Keratinocyte (primary cell): ENCODE measurements around the gene SAMD10. TPM values are rescaled to one million over a fixed set of nuclear protein-coding genes. Genes with fewer than 3 reads are reported as not detected.
A peak's percentile ranks its signal among the peaks of the same experiment; 100 is the strongest.

Experiments
- DNase-seq: peaks from one replicate; pipeline ENCODE4 v3.0.0-alpha.2; 2011; ENCODE audit warnings: low read depth, missing footprints, low spot score
- FAIRE-seq: peaks from 2 replicates; lab custom pipeline; 2011; peaks lifted over from hg19 to GRCh38; lab: Jason Lieb, UNC
- H2AFZ ChIP-seq: 2 replicates; pipeline ENCODE4 v1.6.0; 2012; ENCODE audit warnings: low read length, control low read depth, inconsistent platforms; ENCODE audit not compliant: control insufficient read depth
- H3K27ac ChIP-seq: 2 replicates; pipeline ENCODE4 v1.5.1; 2011; ENCODE audit warnings: low read length; ENCODE audit not compliant: control insufficient read depth, insufficient read depth
- H3K27me3 ChIP-seq: 3 replicates; pipeline ENCODE4 v1.6.0; 2011; ENCODE audit warnings: low read length; ENCODE audit not compliant: control insufficient read depth, insufficient read depth; ENCODE audit errors: extremely low read depth
- H3K36me3 ChIP-seq, 2 experiments: 2 replicates in 1 of 2; 3 replicates in 1 of 2; pipeline ENCODE4 v1.5.1; 2011; ENCODE audit warnings: low read length in 2 of 2, mild to moderate bottlenecking in 1 of 2; ENCODE audit not compliant: control insufficient read depth in 2 of 2, insufficient read depth in 2 of 2; ENCODE audit errors: extremely low read depth in 1 of 2
- H3K4me1 ChIP-seq: 3 replicates; pipeline ENCODE4 v1.5.1; 2011; ENCODE audit warnings: low read length; ENCODE audit not compliant: control insufficient read depth, insufficient read depth; ENCODE audit errors: extremely low read depth
- H3K4me2 ChIP-seq: 3 replicates; pipeline ENCODE4 v1.6.0; 2011; ENCODE audit warnings: low read depth, low read length; ENCODE audit not compliant: control insufficient read depth, insufficient read depth; ENCODE audit errors: extremely low read depth
- H3K4me3 ChIP-seq, 3 experiments: fragments of 200-600 bp in 1 of 3; sonication (generic) in 1 of 3; 2 replicates in 2 of 3; 3 replicates in 1 of 3; pipeline ENCODE4 v1.5.1; 2011 to 2016; ENCODE audit warnings: low read length in 3 of 3, mild to moderate bottlenecking in 3 of 3, control low read depth in 2 of 3, inconsistent platforms in 1 of 3, low read depth in 1 of 3, mixed read lengths in 1 of 3, mixed run types in 1 of 3, moderate library complexity in 1 of 3; ENCODE audit not compliant: control insufficient read depth in 2 of 3, insufficient read depth in 2 of 3; ENCODE audit errors: extremely low read depth in 1 of 3
- H3K79me2 ChIP-seq: 2 replicates; pipeline ENCODE4 v1.6.0; 2012; ENCODE audit warnings: low read length; ENCODE audit not compliant: control insufficient read depth, insufficient read depth
- H3K9ac ChIP-seq: 3 replicates; pipeline ENCODE4 v1.6.0; 2011; ENCODE audit warnings: low read length; ENCODE audit not compliant: control insufficient read depth, insufficient read depth; ENCODE audit errors: extremely low read depth
- H3K9me1 ChIP-seq: 3 replicates; pipeline ENCODE4 v1.6.0; 2011; ENCODE audit warnings: low read length; ENCODE audit not compliant: control insufficient read depth, insufficient read depth; ENCODE audit errors: extremely low read depth
- H3K9me3 ChIP-seq: 2 replicates; pipeline ENCODE4 v1.5.1; 2012; ENCODE audit warnings: low read depth, low read length; ENCODE audit not compliant: control insufficient read depth
- H4K20me1 ChIP-seq: 3 replicates; pipeline ENCODE4 v1.6.0; 2011; ENCODE audit warnings: low read length; ENCODE audit not compliant: control insufficient read depth, insufficient read depth; ENCODE audit errors: extremely low read depth
- CTCF ChIP-seq, 3 experiments: IDR thresholded peaks in 1 of 3; conservative IDR thresholded peaks in 1 of 3; optimal IDR thresholded peaks in 1 of 3; 2 replicates in 2 of 3; 3 replicates in 1 of 3; pipeline versions ENCODE3 to v1.5.1; 2011; ENCODE audit warnings: low read length in 3 of 3, mild to moderate bottlenecking in 3 of 3, moderate library complexity in 2 of 3, control low read depth in 1 of 3, inconsistent platforms in 1 of 3; ENCODE audit not compliant: insufficient read depth in 2 of 3; ENCODE audit errors: extremely low read depth in 1 of 3
- EZH2 ChIP-seq: IDR thresholded peaks from one replicate; pipeline ENCODE4 v1.6.1; 2012; ENCODE audit warnings: inconsistent platforms, mild to moderate bottlenecking, low read length, moderate library complexity
- dilution Hi-C: fragments of 300-500 bp; cut with MboI; formaldehyde crosslinking; loops from one replicate; pipeline ENCODE4 v1.7.0; 2020; ENCODE audit warnings: low sequenced_read_pairs; ENCODE audit not compliant: extremely low pct_ligation_motif_present
- polyA plus RNA-seq, 5 experiments: library from polyadenylated mRNA; depleted of rRNA in 3 of 5; stranded (reverse) in 3 of 5; stranded (forward) in 1 of 5; unstranded in 1 of 5; fragments of >200 nt; gene quantifications; 1 replicate in 1 of 5; 2 replicates in 3 of 5; 3 replicates in 1 of 5; pipeline versions ENCODE4 v1.2.1 to v1.2.3, GENCODE V29; 2011 to 2012; ENCODE audit warnings: missing spikeins in 2 of 5, low read depth in 1 of 5, low replicate concordance in 1 of 5

The SAMD10 gene
- polyA plus RNA-seq, 1 donor (not counting 4 experiments of a cell fraction or from before 2014, with no cell fraction given) = 0.45 TPM

DNA sequence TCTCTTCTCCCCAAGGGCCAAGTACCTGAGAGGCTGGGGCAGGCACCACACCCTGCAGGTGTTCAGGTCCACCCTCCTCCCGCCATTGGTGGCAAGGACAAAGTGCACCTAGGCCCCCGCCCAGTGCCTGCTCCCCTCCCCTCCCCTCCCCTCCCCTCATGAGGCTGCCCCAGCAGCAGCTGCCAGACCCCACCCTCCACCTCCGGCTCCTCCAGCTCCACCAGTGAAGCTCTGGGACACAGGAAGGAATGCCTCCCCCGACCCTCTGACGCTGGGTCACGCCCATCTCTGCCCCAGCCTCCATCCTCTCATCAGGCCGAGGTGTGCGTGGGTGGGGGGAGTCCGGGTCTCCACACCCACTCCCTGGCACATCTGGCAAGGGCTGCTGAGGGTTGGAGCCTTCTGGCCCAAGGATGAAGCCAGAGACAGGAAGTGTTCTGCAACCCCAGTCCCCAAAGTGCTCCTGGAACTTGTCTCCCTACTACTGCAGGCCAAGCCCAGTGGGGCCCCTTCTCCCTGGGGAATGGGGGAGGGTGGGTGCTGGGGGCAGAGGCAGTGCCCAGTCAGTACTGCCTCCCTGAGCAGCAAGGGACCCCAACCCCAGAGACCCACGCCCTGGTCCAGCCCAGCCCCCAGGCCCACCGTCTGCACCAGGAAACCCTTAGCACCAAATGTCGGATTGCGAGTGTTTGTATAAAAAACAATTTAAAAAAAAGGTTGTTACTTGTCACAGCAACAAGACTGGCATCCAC lies 21.6 kb downstream of the SAMD10 start:
- Histone ChIP-seq H3K9ac (peak overlapping the region; percentile 75), H3K9me1 (no peaks in the 10 kb centered on the region), H2AFZ (no peak overlapping the region), H3K9me3 (no peaks in the 10 kb centered on the region), H3K79me2 (peaks cover 28% of the 10 kb centered on the region), H3K4me1 (peaks cover 21% of the 10 kb centered on the region), H4K20me1 (peaks cover 7% of the 10 kb centered on the region), H3K4me2 (peak overlapping the region; percentile 88), H3K27me3 (no peaks in the 10 kb centered on the region), H3K4me3 (peak overlapping the region; percentile 73 to 98 (median 82)), H3K27ac (peak overlapping the region; percentile 81), H3K36me3 (peaks cover 14 to 23% of the 10 kb centered on the region in 2 experiments)
- FAIRE-seq = no peak
- no peak for TF ChIP-seq CTCF (optimal IDR thresholded peaks at IDR 0.05 in 1 of 3, IDR thresholded peaks at IDR 0.05 in 1 of 3, conservative IDR thresholded peaks at IDR 0.05 in 1 of 3; ENCODE audit: extremely low read depth in 1 of 3, insufficient read depth in 2 of 3, low read length in 3 of 3)
- TF ChIP-seq EZH2 = no peak
- dilution Hi-C loops = no loop called here
- DNase-seq = peak; percentile 87

DNA sequence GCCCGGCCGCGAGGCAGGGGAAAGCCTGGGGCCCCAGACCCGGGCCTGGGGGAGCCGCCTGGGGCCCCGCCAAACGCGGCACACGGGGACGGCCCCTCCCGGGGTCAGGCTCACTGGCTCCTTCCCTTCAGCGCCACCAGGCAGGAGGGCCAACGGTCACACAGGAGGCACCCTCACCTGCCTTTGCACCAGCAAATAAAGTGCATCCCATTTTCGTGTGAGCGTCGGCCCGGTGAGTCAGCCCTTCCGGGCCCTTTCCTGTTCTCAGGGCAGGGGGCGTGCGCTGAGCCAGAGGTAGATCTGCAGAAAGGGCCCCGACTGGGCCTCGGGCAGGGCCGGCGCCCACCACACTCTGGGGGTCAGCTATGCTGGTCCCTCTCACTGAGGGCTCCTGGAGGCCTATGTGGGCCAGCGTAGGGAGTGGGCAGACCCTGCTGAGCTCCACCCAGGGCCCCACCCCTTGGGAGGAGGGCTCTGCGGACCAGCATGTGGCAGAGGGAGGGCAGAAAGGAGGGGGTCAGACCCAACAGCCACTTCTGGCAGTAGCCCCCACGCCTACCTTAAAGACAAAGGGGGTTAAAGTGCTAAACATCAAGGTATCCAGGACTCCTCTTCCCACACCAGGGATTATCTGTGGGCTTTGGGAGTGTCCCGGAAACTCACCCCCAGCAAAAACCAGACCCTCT lies 22.3 kb downstream of the SAMD10 start:
- Histone ChIP-seq H3K9ac (peak overlapping the region; percentile 75), H3K36me3 (peaks cover 9 to 23% of the 10 kb centered on the region in 2 experiments), H3K4me2 (peak overlapping the region; percentile 88), H3K79me2 (peaks cover 35% of the 10 kb centered on the region), H3K27me3 (no peaks in the 10 kb centered on the region), H3K4me1 (peaks cover 26% of the 10 kb centered on the region), H3K4me3 (peak overlapping the region; percentile 73 to 98 (median 82)), H4K20me1 (peaks cover 11% of the 10 kb centered on the region), H3K9me3 (no peaks in the 10 kb centered on the region), H3K9me1 (no peaks in the 10 kb centered on the region), H3K27ac (peak overlapping the region; percentile 81), H2AFZ (peak overlapping the region; percentile 33)
- FAIRE-seq (no peak), DNase-seq (no peak)
- dilution Hi-C loops = no loop called here
- TF ChIP-seq EZH2 (no peak), CTCF (optimal IDR thresholded peaks at IDR 0.05 in 1 of 3, IDR thresholded peaks at IDR 0.05 in 1 of 3, conservative IDR thresholded peaks at IDR 0.05 in 1 of 3; ENCODE audit: extremely low read depth in 1 of 3, insufficient read depth in 2 of 3, low read length in 3 of 3) (peak in 1 of 3 experiments; percentile 29)
